Uterus (tissue), 4 donors: ENCODE data around the gene MEIS2. TPM values are rescaled to one million over a fixed set of nuclear protein-coding genes. Genes with fewer than 3 reads are reported as not detected.
A peak's percentile ranks its signal among the peaks of the same experiment; 100 is the strongest.

Experiments
- DNase-seq, 2 donors: peaks; one replicate each; pipeline ENCODE4 v3.0.0-alpha.2; 2019 to 2020
- H3K27ac ChIP-seq, 2 donors: fragments of 200-600 bp; sonication (generic); 1 replicate in 1 of 2; 2 replicates in 1 of 2; pipeline ENCODE4 v1.5.1; 2016 to 2018
- H3K27me3 ChIP-seq, 2 donors: fragments of 200-600 bp; sonication (generic); one replicate each; pipeline ENCODE4 v1.5.1; 2018 to 2019; ENCODE audit warnings: control low read depth in 1 of 2
- H3K36me3 ChIP-seq, 2 donors: fragments of 200-600 bp; sonication (generic); one replicate each; pipeline ENCODE4 v1.5.1; 2019; ENCODE audit warnings: control low read depth in 1 of 2
- H3K4me1 ChIP-seq, 2 donors: fragments of 200-600 bp; sonication (generic); one replicate each; pipeline ENCODE4 v1.5.1; 2018 to 2019; ENCODE audit warnings: control low read depth in 1 of 2
- H3K4me3 ChIP-seq, 2 donors: fragments of 200-600 bp; sonication (generic); 1 replicate in 1 of 2; 2 replicates in 1 of 2; pipeline ENCODE4 v1.5.1; 2018 to 2019; ENCODE audit warnings: mild to moderate bottlenecking in 1 of 2
- H3K9me3 ChIP-seq, 2 donors: fragments of 200-600 bp; sonication (generic); one replicate each; pipeline ENCODE4 v1.5.1; 2019; ENCODE audit warnings: control low read depth in 1 of 2
- POLR2A ChIP-seq, 2 donors: fragments of 450-650 bp; IDR thresholded peaks; one replicate each; pipeline ENCODE4 v1.6.1; 2016; ENCODE audit warnings: antibody characterized with exemption in 2 of 2, mild to moderate bottlenecking in 1 of 2, moderate library complexity in 1 of 2
- intact Hi-C: fragments of 100-400 bp; cut with DNase I; formaldehyde crosslinking; loops from one replicate; pipeline ENCODE4 v1.15.1; 2023; ENCODE audit warnings: low total_unique reads
- total RNA-seq, 4 donors: library from RNA; depleted of rRNA in 3 of 4; stranded (reverse); fragments of >200 nt in 3 of 4; gene quantifications; one replicate each; pipeline versions ENCODE4 v1.1.0 to v1.2.4, GENCODE V29; 2014 to 2023
- TF ChIP-seq, protein P1 (sequence below), 4 experiments: fragments of 200-600 bp in 2 of 4; fragments of 450-650 bp in 2 of 4; sonication (generic) in 2 of 4; IDR thresholded peaks; one replicate each; pipeline ENCODE4 v1.5.1; 2016 to 2019; ENCODE audit warnings: antibody characterized with exemption in 4 of 4, mild to moderate bottlenecking in 2 of 4, moderate library complexity in 1 of 4
- donor health status: DM: yes; HTN: yes; CAD: no.

Gene MEIS2
- total RNA-seq, 4 donors from 2014 or later = 84.0 to 184 (median 112) TPM

DNA sequence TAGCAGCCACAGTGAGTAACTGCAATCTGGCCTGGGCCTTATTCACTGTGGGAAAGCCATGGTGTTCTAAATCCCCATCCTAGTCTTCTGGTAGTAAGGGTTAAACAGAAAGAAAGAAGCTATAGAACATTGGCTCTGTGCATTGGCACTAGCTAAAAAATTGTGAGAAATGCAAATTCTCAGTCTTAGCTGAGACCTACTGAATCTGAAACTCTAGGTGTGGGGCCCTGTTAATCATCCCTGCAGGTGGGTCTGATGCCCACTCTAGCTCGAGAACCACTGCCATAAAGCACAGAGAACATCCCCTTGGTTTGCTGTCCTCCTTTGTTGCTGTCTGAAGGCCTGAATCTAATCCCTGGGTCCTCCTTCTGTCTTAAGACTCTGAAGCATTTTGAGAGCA is 59.3 kb downstream of the MEIS2 start:
- Histone ChIP-seq H3K4me1 (no peaks in the 10 kb centered on the region), H3K36me3 (no peaks in the 10 kb centered on the region), H3K27ac (no peak overlapping the region), H3K9me3 (no peaks in the 10 kb centered on the region), H3K4me3 (no peak overlapping the region), H3K27me3 (no peaks in the 10 kb centered on the region)
- TF ChIP-seq, protein P1, sequence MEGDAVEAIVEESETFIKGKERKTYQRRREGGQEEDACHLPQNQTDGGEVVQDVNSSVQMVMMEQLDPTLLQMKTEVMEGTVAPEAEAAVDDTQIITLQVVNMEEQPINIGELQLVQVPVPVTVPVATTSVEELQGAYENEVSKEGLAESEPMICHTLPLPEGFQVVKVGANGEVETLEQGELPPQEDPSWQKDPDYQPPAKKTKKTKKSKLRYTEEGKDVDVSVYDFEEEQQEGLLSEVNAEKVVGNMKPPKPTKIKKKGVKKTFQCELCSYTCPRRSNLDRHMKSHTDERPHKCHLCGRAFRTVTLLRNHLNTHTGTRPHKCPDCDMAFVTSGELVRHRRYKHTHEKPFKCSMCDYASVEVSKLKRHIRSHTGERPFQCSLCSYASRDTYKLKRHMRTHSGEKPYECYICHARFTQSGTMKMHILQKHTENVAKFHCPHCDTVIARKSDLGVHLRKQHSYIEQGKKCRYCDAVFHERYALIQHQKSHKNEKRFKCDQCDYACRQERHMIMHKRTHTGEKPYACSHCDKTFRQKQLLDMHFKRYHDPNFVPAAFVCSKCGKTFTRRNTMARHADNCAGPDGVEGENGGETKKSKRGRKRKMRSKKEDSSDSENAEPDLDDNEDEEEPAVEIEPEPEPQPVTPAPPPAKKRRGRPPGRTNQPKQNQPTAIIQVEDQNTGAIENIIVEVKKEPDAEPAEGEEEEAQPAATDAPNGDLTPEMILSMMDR (IDR thresholded peaks at IDR 0.05) = no peak
- no peak for TF ChIP-seq POLR2A (IDR thresholded peaks at IDR 0.05)
- DNase-seq = no peak
- intact Hi-C loops = no loop called here

DNA sequence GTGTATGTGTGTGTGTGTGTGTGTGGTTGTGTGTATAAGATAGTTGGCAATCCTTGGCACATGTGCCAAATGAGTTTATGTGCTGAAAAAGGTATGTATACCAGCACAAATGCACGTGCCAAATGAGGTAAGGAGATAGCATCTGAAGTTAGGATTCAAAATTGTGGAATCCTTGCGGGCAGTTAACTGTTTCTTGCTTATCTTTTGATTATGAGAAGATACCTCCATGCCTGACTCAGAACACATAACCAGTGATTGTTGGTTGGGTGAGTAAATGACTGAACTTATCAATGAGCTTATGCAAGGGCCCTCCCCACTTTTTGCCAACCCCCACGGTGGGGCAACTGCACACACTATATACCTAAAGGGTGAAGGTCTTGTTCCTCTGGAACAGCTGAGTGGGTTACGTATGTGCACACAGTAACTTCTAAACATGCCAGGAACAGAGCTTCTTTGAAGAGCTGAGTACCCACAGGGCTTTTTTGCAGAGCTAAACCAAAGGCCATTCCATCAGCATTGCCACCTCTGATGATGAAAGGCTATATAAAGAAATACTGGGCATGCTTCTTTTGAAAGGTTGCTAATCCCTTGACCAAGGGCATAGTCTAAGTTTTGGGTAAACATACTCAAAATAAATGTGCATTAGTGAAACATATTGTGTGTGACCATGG is 60.1 kb downstream of the MEIS2 start:
- no peaks in the 10 kb centered on the region for H3K27me3 ChIP-seq
- H3K4me3 ChIP-seq = no peak overlapping the region
- H3K9me3 ChIP-seq = no peaks in the 10 kb centered on the region
- no peaks in the 10 kb centered on the region for H3K4me1 ChIP-seq
- no peak for DNase-seq
- H3K36me3 ChIP-seq = no peaks in the 10 kb centered on the region
- intact Hi-C loops = no loop called here
- TF ChIP-seq, protein P1 (IDR thresholded peaks at IDR 0.05) = no peak
- no peak for TF ChIP-seq POLR2A (IDR thresholded peaks at IDR 0.05)
- H3K27ac ChIP-seq = no peak overlapping the region

DNA sequence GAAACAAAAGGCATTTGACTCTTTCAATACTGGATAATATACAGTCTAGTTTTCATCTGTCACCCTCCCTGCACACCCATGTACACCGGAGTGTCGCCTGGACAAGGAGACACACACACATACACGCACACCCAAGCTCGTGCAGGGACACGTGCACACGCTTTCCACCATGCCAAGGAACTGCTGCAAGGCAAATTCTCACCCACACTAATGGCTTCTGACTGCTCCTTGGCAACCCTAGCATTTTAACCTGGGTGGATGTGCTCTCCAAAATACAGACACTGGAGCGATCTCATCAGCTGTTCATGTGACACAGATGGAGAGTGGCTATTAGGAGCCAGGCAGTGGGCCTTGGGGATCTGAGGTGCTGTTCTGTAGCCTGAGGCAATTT is 61.6 kb downstream of the MEIS2 start:
- H3K4me1 ChIP-seq = no peaks in the 10 kb centered on the region
- no peak for DNase-seq
- H3K36me3 ChIP-seq = no peaks in the 10 kb centered on the region
- H3K27ac ChIP-seq = no peak overlapping the region
- H3K4me3 ChIP-seq = no peak overlapping the region
- H3K27me3 ChIP-seq = no peaks in the 10 kb centered on the region
- intact Hi-C loops = no loop called here
- TF ChIP-seq, protein P1 (IDR thresholded peaks at IDR 0.05) = no peak
- no peak for TF ChIP-seq POLR2A (IDR thresholded peaks at IDR 0.05)
- H3K9me3 ChIP-seq = no peaks in the 10 kb centered on the region

DNA sequence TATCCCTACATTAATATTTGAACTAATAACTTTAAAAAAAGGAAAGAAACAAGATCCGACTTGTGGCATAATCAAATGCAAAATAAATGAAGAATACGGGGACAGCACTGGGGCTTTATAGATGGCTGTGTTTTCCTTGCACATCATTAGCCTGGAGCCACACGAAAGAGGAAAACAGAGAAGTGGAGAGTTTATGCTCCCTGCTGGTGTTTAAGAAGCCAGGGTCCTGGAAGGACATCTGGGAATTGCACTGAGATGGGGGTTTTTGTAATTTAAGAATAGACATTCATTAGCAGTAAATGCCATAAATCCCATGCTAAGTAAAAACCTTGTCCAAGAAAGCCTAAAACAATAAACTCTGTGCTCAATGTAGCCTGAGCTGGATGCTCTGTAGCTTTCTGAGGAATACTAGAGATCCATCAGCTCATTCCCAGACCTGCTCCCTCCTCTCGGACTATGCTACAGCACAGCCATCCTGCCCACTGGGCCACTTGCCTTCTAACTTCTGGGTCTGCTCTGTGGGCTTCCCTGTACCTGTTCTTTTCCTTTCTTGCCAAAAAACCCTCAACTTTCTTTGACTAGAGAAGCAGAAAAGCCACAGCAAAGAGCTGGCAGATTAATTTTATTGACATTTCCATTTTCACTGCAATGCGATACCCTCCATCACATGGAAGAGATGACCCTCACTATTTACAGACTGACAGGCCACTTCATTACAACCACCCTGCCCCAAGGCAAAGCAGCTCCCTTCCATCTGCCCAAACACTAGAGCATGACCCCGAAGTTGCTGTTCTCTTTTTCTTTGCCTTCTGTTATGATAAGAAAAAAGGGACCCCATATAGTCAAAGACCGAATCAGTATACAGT is 62.3 kb downstream of the MEIS2 start:
- no peak overlapping the region for H3K4me3 ChIP-seq
- peak overlapping the region in 1 of 2 donors; percentile 14 for H3K27ac ChIP-seq
- H3K4me1 ChIP-seq = no peaks in the 10 kb centered on the region
- no peaks in the 10 kb centered on the region for H3K9me3 ChIP-seq
- no peak for TF ChIP-seq POLR2A (IDR thresholded peaks at IDR 0.05)
- TF ChIP-seq, protein P1 (IDR thresholded peaks at IDR 0.05) = no peak
- no peak for DNase-seq
- no peaks in the 10 kb centered on the region for H3K36me3 ChIP-seq
- intact Hi-C loops = no loop called here
- no peaks in the 10 kb centered on the region for H3K27me3 ChIP-seq

DNA sequence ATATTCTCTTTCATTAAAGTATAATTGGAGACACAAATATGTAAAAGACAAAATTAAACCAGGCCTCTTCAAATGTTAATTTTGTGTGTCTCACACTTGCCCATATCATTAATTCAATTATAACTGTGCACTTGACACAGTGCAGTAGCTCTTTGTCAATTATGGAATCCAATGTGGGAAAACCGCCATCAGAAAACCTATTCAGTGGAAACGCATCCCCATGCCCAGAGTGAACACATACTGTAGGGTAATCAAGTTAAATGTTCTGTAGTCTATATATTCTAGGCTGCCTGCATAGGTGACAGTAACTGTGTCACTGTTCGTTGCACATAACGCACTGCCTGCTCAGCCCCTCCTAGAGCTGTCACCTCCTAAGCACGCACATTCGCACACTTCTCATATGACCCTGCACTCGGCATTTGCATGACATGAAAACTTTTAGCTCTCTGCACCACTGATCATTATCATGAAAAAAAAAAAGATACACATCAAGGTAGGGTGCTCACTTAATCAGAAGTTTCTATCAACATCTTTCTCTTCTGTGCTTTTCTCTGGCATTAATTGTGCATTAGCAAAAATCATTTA is 63.2 kb downstream of the MEIS2 start:
- Histone ChIP-seq H3K4me1 (no peaks in the 10 kb centered on the region), H3K9me3 (no peaks in the 10 kb centered on the region), H3K27ac (no peak overlapping the region), H3K4me3 (no peak overlapping the region), H3K36me3 (no peaks in the 10 kb centered on the region), H3K27me3 (no peaks in the 10 kb centered on the region)
- TF ChIP-seq POLR2A (IDR thresholded peaks at IDR 0.05) = no peak
- TF ChIP-seq, protein P1 (IDR thresholded peaks at IDR 0.05) = no peak
- DNase-seq = no peak
- intact Hi-C loops = no loop called here
